GM13976 (cell line): ENCODE measurements around the gene MAP3K7.

ENCODE experiments used
- DNase-seq: peaks from one replicate; pipeline ENCODE4 v3.0.0; 2012; ENCODE audit warnings: low spot score
- in situ Hi-C: fragments of 300-500 bp; cut with MboI; formaldehyde crosslinking; loops from one replicate; pipeline ENCODE4 v1.12.0; 2022; ENCODE audit warnings: low sequenced_read_pairs, mixed read lengths, inconsistent platforms; ENCODE audit not compliant: unreplicated experiment
- TF ChIP-seq, protein P1 (sequence below): IDR thresholded peaks from 2 replicates; pipeline ENCODE4 v1.5.1; 2012; ENCODE audit warnings: borderline replicate concordance, mild to moderate bottlenecking; ENCODE audit not compliant: insufficient read depth; ENCODE audit errors: extremely low read depth, missing control alignments, control extremely low read depth

Gene MAP3K7

DNA sequence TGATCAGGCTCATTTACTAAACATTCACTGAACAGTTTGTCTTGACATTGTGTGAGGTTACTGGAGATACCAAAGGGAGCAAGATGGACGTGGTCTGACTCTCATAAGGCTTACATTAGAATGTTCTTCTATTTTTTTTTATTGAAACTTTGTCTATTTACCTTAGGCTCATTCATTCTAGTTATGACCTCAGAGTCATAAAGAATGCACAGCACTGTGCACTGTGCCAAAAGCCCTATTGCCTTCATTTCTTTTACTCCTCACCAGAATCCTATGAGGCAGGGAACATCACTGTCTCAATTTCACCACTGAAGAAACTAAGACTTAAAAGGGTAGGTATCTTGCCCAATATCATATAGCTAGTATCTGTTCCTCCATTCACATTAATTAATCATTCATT lies 94.5 kb downstream of the MAP3K7 start:
- in situ Hi-C loops = no loop called here
- TF ChIP-seq, protein P1, sequence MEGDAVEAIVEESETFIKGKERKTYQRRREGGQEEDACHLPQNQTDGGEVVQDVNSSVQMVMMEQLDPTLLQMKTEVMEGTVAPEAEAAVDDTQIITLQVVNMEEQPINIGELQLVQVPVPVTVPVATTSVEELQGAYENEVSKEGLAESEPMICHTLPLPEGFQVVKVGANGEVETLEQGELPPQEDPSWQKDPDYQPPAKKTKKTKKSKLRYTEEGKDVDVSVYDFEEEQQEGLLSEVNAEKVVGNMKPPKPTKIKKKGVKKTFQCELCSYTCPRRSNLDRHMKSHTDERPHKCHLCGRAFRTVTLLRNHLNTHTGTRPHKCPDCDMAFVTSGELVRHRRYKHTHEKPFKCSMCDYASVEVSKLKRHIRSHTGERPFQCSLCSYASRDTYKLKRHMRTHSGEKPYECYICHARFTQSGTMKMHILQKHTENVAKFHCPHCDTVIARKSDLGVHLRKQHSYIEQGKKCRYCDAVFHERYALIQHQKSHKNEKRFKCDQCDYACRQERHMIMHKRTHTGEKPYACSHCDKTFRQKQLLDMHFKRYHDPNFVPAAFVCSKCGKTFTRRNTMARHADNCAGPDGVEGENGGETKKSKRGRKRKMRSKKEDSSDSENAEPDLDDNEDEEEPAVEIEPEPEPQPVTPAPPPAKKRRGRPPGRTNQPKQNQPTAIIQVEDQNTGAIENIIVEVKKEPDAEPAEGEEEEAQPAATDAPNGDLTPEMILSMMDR = no peak
- no peak for DNase-seq

DNA sequence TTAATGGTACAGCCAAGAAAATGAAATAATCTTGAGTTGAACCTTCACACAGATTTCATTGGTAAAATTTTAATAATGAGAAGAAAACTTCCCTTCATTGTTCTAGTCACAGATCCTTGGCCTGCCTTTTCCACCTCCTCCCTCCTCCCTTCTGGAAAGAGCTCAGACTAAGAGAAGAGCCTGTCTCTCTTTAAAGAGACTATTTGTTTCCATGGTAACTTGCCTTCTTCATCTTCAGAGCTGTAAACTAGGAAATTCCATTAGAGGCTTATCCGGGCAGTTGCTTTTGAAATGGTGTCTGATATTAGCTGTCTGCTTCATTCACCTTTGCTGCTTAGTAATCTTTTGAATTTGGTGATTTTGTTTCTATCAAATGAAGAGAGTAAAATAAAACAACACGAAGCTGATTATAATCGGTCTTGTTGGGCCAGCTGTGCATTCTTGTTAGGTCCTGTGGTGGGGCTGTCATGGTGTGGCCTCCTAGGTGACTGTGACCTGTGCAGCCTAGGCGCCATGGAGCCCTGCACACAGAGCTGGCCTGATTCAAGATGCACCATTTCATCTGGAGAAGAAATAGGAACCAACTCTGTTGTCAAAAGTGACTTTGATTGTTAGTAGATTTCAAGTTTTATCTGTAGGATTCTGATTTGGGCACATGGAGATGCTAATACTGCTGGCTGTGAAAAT lies 96.7 kb downstream of the MAP3K7 start:
- no peak for DNase-seq
- in situ Hi-C loops = no loop called here
- TF ChIP-seq, protein P1 = no peak

DNA sequence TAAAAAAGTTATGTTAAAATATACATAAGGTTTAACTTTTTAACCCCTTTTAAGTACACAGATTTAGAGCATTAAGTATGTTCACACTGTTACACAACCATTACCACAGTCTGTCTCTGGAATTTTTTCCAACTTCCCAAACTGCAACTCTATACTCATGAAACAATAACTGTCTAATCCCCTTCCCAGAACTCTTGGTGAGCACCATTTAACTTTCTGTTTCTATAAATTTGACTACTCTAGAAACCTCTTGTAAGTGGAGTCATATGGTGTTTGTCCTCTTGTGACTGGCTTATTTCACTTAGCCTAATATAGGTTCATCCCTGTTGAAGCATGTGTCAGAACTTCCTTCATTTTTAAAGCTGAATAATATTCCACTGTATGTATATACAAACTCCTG lies 98.1 kb downstream of the MAP3K7 start:
- no peak for DNase-seq
- in situ Hi-C loops = no loop called here
- TF ChIP-seq, protein P1 = no peak

DNA sequence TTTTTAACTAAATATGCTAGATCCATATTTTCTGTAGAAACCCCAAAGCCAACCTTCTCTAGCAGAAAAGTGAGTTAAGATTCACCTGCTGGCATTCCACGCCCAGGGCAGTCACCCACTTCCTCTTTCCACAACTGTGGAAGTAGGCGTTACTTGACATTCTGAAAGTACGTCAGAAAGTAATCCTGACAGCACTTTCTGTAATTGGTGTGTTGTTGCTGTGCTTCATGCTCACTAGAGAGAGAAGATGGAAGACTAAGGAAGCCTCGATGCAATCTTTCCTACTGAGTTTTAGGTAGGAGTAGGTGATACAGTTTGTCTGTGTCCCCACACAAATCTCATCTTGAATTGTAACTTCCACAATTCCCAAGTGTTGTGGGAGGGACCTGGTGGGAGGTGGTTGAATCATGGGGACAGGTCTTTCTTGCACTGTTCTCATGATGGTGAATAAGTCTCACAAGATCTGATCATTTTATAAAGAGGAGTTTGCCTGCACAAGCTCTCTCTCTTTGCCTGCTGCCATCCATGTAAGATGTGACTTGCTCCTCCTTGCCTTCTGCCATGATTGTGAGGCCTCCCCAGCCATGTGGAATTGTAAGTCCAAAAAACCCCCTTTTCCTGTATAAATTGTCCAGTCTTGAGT lies 101.1 kb downstream of the MAP3K7 start:
- TF ChIP-seq, protein P1 = no peak
- DNase-seq = no peak
- in situ Hi-C loops = no loop called here

DNA sequence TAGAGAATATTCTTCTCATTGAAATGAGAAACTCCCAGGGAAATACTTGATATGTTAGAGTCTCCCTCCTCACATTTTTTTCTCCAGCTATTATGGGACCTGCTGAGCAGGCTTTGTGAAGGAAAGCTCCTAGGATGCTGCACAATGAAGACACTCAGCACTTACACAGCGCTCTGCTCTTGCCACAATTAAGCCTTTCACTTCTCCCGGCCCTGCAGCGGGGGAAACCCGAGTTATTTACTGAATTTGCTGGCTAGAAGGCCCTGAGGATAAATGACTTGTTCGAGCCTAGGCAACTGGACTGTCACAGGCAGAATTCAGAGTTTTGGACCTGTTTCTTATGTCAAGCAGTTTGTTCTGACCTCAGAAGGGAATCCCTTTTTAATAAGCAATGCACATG lies 102.0 kb downstream of the MAP3K7 start:
- DNase-seq = no peak
- in situ Hi-C loops = no loop called here
- TF ChIP-seq, protein P1 = no peak

DNA sequence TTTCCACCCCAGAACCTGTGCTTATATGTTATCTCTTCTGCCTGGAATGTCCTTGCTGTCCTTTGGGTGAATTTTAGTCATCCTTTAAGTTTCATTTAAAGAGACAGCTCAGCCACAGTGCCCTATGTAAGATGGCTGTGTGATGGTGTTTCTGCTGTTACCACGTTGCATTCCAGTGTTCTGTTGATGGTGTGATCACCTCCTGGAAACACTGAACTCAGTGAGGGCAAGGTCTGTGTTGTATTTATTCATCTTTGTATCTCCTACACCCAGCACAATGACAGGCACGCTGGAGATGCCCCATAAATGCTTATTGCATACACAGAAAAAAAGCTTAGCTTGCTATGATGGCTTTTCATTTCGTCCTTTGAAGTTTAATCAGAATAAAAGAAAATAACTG lies 102.5 kb downstream of the MAP3K7 start:
- in situ Hi-C loops = no loop called here
- no peak for DNase-seq
- TF ChIP-seq, protein P1 = no peak

DNA sequence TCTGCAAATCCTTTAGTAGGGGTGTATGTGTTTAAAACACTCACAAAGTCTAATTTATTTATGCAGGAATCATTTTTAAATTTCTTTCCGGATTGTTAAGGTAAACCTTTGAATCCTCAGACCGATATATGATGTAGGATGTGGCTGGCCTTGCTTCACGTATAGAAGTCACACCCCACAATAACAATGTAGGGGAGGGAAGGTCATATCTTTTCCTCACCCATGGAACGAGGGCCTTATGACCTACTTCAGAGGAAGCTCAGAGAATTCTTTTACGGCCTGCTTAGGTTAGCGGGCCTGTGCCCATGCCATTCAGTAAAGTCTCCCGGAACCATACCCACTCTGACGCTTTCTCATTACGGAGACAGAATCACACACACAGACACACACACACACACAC lies 102.9 kb downstream of the MAP3K7 start:
- no peak for DNase-seq
- TF ChIP-seq, protein P1 = no peak
- in situ Hi-C loops = no loop called here
